Stimulated activated CD8-positive, alpha-beta memory T cell treated with anti-CD3 and anti-CD28 coated beads, Interleukin-15, amount 100 ng/mL, for 4 hours (primary cell): Measurements from ENCODE around the gene KRT71.

Experiments used
- DNase-seq, 2 donors: peaks; one replicate each; pipeline ENCODE4 v3.0.0-alpha.2; 2020; ENCODE audit warnings: low read depth in 2 of 2

Gene KRT71

GRCh38 chr12:52497975-52498374, 55.0 kb downstream of the KRT71 start:
- no peak for DNase-seq

GRCh38 chr12:52496590-52497071, 56.3 kb downstream of the KRT71 start:
- no peak for DNase-seq

- no peak for DNase-seq
These were observed 56.9 kb downstream of the KRT71 start for GRCh38 chr12:52496054-52496453.

GRCh38 chr12:52495389-52495788, 57.6 kb downstream of the KRT71 start:
- no peak for DNase-seq

GRCh38 chr12:52494518-52494917, 58.4 kb downstream of the KRT71 start:
- DNase-seq: no peak

- DNase-seq: no peak
These were observed 58.8 kb downstream of the KRT71 start for GRCh38 chr12:52494100-52494499.
